K562 (cell line): ENCODE measurements around the gene PTPRT.

Experiments used
- CTCF ChIP-seq, 3 experiments: IDR thresholded peaks in 2 of 3; conservative IDR thresholded peaks in 1 of 3; 2 replicates each; pipeline ENCODE4 v1.5.1; 2011 to 2012; ENCODE audit warnings: low read length in 3 of 3, mild to moderate bottlenecking in 3 of 3, control low read depth in 2 of 3, improper control_type of control experiment in 1 of 3, inconsistent platforms in 1 of 3, low read depth in 1 of 3, mixed read lengths in 1 of 3, moderate library complexity in 1 of 3; ENCODE audit not compliant: insufficient read depth in 2 of 3
- FOXA3 ChIP-seq, 2 experiments: fragments of 450-650 bp in 1 of 2; sonication (generic) in 1 of 2; formaldehyde crosslinking; IDR thresholded peaks in 1 of 2; conservative IDR thresholded peaks in 1 of 2; 2 replicates each; pipeline versions ENCODE4 v1.4.0 to v1.8.0; 2020 to 2022; ENCODE audit warnings: mild to moderate bottlenecking in 2 of 2, missing genetic modification reagents in 1 of 2
- JUN ChIP-seq, 2 experiments: sonication (generic) in 1 of 2; formaldehyde crosslinking in 1 of 2; IDR thresholded peaks; 2 replicates each; pipeline versions ENCODE4 v1.6.1 to v1.8.0; 2012 to 2022; ENCODE audit warnings: borderline replicate concordance in 2 of 2, mild to moderate bottlenecking in 2 of 2, improper control_type of control experiment in 1 of 2, low read depth in 1 of 2, low read length in 1 of 2, missing genetic modification reagents in 1 of 2
- MAFF ChIP-seq: IDR thresholded peaks from 2 replicates; pipeline ENCODE4 v1.6.1; 2012; ENCODE audit warnings: low read length, improper control_type of control experiment
- NFE2L1 ChIP-seq: fragments of 450-650 bp; IDR thresholded peaks from 2 replicates; pipeline ENCODE4 v1.6.1; 2016; ENCODE audit warnings: missing genetic modification characterization, low read depth, mild to moderate bottlenecking, missing compliant biosample characterization, moderate library complexity, borderline replicate concordance

GRCh38 chr20:42862446-42862845, 327.3 kb downstream of the PTPRT start:
- TF ChIP-seq JUN (IDR thresholded peaks at IDR 0.05; ENCODE audit: borderline replicate concordance, low read depth, low read length), result no peak
- no peak for TF ChIP-seq JUN (CRISPR knock-in tag; IDR thresholded peaks at IDR 0.05; ENCODE audit: borderline replicate concordance)
- no peak for TF ChIP-seq CTCF (IDR thresholded peaks at IDR 0.05 in 2 of 3, conservative IDR thresholded peaks at IDR 0.05 in 1 of 3; ENCODE audit: insufficient read depth in 2 of 3, low read depth in 1 of 3, low read length in 3 of 3)
- no peak for TF ChIP-seq MAFF
- TF ChIP-seq NFE2L1 (tag), result no peak
- TF ChIP-seq FOXA3 (CRISPR knock-in tag; conservative IDR thresholded peaks at IDR 0.05 in 1 of 2, IDR thresholded peaks at IDR 0.05 in 1 of 2), result no peak
